NT2/D1 (cell line): ENCODE results near the gene ATP1B1.

Source experiments
- YY1 ChIP-seq: IDR thresholded peaks from 2 replicates; pipeline ENCODE4 v1.6.1; 2011; ENCODE audit not compliant: insufficient read length, insufficient read depth
- ZNF274 ChIP-seq: IDR thresholded peaks from 2 replicates; pipeline ENCODE4 v1.6.1; 2011; ENCODE audit warnings: mild to moderate bottlenecking, low read depth, low read length

DNA sequence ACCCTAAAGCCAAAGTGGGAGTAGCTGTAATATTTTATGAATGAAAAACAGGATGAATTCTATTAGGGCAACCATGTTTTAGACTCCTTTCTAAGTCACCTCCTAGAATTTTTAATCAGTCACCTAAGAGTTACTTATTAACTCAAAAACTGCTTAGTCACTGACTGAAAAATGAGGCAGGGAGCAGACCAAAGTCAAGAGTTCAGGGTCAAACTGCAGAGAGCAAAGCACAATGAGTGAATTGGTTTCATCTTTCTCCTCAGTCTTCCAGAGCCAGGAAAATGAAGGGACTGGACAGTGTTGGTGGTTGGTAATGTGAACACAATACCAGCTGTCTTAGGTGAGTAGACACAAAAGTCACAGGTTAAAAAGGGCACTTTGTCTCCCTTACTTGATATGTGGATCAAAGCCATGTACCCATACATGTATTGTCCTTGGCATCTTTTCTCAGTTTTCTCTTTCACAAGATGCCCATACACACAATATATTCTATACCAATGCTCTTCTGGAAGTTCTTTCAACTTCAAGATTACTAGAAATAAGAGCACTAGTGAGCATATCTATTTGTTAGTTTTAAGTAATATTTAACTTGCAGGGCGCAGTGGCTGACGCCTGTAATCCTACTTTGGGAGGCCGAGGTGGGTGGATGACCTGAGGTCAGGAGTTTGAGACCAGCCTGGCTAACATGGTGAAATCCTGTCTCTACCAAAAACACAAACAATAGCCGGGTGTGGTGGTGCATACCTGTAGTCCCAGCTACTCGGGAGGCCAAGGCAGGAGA, 42.2 kb downstream of the ATP1B1 start:
- TF ChIP-seq ZNF274 (no peak), YY1 (no peak)
